WI38 (cell line): ENCODE results near the gene PDGFD.

Experiments
- H3K4me3 ChIP-seq: 2 replicates; pipeline ENCODE4 v1.5.1; 2011; ENCODE audit warnings: low read depth, mild to moderate bottlenecking, control low read depth, low read length
- TF ChIP-seq, protein P1 (sequence below): IDR thresholded peaks from 2 replicates; pipeline ENCODE4 v1.5.1; 2012; ENCODE audit warnings: low read depth, mild to moderate bottlenecking, control low read depth, low read length

PDGFD gene

DNA sequence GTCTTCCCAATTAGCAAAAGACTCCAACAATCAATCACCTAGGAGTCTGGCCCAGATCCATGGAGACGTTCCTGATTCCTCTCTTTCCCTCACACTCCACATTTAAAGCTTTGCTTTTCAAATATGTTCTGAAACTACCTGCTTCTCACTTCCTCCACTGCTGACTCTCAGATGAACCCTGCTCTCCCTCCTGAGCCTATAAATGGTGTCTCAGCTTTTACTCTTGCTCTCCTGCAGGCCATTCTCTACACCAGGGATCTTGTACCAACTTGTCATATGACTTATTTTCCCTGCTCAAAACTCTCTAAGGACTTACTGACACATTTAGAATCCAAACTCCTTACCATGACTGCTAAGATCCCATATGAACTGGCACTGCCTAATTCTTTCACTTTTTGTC, 265.9 kb downstream of the PDGFD start:
- no peak overlapping the region for H3K4me3 ChIP-seq
- TF ChIP-seq, protein P1, sequence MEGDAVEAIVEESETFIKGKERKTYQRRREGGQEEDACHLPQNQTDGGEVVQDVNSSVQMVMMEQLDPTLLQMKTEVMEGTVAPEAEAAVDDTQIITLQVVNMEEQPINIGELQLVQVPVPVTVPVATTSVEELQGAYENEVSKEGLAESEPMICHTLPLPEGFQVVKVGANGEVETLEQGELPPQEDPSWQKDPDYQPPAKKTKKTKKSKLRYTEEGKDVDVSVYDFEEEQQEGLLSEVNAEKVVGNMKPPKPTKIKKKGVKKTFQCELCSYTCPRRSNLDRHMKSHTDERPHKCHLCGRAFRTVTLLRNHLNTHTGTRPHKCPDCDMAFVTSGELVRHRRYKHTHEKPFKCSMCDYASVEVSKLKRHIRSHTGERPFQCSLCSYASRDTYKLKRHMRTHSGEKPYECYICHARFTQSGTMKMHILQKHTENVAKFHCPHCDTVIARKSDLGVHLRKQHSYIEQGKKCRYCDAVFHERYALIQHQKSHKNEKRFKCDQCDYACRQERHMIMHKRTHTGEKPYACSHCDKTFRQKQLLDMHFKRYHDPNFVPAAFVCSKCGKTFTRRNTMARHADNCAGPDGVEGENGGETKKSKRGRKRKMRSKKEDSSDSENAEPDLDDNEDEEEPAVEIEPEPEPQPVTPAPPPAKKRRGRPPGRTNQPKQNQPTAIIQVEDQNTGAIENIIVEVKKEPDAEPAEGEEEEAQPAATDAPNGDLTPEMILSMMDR: no peak

DNA sequence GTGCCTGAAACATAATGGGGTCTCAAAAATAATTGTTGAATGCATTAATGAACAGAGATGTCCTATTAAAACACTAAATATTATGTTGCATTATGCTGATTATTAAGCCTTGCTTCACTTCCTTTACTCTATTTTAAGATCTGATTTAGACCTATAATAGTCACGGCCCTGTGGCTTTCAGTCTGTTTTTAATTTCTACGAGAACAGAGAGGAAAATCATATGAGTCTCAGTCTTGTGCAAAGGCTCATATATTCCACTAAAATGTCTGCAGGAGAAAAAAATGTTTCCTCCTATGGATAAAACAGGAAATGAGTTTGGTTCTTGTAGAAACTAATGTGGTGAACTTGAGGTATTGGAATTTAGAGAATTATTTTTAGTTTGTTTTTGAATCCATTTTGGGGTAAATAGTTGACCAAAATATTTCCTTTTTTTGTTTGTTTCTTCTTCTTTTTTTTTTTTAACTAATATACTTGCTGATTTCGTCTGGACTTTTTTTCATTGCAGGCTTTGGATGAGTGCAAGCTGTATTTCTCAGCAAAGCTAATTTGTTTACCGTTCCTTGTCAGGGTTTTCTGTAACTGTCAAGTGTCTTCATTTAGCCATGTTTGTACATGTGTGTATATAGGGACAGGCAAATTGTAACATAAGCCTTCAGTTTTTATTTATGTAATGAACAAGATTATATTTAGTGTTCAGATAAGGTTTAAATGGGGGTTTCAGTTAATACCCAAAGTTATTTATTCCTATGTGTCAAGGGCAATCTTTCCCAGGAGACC, 266.6 kb downstream of the PDGFD start:
- TF ChIP-seq, protein P1: no peak
- H3K4me3 ChIP-seq: no peak overlapping the region

DNA sequence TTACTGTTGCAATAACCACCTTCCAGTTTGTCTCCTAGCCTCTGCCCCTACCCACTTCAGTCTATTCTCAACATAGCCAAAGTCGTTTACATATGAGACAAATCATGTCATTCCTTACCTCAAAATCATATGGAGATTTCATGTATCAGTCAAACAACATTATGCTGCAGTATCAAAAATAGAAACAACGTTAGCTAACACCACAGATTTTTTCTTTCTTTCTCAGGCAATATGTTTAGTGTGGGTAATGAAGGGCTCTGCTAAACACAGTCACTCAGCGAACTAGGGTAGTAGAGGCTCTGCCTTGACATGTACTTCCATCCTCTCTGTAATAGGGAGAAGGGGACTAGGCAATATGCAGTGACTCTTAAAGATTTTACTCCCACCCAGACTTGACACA, 268.8 kb downstream of the PDGFD start:
- no peak overlapping the region for H3K4me3 ChIP-seq
- TF ChIP-seq, protein P1: no peak

DNA sequence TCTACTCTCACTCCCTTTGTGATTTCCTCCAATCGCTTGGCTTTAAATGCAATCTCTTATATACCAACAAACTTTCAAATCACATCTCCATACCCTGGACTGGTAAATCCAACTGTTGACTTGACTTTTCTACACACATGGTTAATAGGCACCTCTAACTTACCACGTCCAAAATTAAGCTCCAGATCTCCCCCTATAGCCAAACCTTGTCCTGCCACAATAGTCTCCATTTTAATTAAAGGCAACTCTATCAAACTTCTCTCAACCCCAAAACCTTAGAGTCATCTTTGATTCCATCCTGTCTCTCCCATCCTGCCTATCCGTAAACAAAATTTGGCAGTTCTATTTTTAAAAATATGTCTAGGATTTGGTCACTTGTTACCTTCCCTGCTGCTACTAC, 269.3 kb downstream of the PDGFD start:
- H3K4me3 ChIP-seq: no peak overlapping the region
- TF ChIP-seq, protein P1: no peak

DNA sequence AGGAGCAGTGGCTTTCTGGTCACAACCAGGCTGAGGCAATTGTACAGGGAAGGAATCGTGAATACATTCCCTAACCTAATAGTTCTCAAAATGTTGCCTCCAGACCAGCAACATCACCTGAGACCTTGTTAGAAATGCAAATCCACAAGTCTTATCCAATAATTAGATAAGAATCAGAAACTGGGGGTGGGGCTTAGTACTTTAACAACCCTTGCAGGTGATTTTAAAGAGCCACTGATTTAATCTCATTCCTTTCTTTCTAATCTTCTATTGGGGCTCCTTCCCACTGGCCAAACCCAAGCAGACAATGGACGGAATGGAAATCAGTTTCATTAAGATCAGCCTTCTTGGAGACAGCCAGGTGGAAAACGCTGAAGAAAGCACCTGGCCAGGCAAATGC, 269.9 kb downstream of the PDGFD start:
- TF ChIP-seq, protein P1: no peak
- no peak overlapping the region for H3K4me3 ChIP-seq

DNA sequence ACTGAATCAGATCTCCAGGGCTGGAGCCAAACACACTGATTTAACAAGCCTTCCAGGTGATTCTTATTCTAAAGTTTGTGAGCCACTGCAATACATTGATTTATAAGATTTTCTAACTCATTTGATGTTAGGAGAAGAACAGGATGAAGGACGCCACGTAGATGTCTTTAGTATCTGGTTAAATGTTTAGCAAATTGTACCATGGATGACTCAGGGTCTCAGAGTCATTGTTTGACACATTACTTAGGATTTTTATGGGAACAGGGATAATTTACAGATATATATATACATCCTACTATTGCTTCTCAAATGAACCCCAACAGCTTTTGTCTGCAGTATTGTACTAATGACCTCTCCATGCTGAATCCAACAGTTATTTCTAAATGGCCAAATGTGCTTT, 270.6 kb downstream of the PDGFD start:
- H3K4me3 ChIP-seq: no peak overlapping the region

DNA sequence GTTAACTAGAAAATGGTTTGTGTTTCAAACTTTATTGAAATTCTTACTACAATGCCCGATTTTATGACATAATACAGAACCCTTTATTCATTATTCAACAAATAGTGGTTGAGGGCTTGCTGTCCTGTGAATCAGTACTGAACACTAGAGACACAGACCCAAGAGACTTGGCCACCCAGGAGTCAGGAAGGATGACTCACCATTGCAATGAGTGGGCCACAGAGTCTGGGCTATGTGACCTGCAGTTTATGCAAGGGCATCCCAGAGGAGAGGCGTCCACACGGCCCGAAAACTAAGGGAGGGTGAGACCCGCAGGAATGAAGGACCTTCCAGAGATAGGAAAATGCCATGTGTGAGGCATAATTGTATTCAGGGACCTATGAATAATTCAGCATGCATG, 271.3 kb downstream of the PDGFD start:
- TF ChIP-seq, protein P1: no peak
- H3K4me3 ChIP-seq: no peak overlapping the region

More for the DNA sequence above, 270.6 kb downstream of the PDGFD start:
- TF ChIP-seq, protein P1: no peak
